Jurkat, Clone E6-1 (cell line): ENCODE data around the gene KRTAP5-2.

Experiments used
- DNase-seq: peaks from one replicate; pipeline ENCODE4 v3.0.0-alpha.2; 2011; ENCODE audit warnings: low read depth, low spot score
- H3K4me3 ChIP-seq: 2 replicates; pipeline ENCODE4 v1.5.1; 2011; ENCODE audit warnings: mild to moderate bottlenecking, low read length, control low read depth, moderate library complexity

The KRTAP5-2 gene

GRCh38 chr11:1560649-1561251 is 37.3 kb downstream of the KRTAP5-2 start:
- no peak for DNase-seq
- no peak overlapping the region for H3K4me3 ChIP-seq

- DNase-seq, result no peak
These were observed 38.0 kb downstream of the KRTAP5-2 start for GRCh38 chr11:1560002-1560648.

DNA sequence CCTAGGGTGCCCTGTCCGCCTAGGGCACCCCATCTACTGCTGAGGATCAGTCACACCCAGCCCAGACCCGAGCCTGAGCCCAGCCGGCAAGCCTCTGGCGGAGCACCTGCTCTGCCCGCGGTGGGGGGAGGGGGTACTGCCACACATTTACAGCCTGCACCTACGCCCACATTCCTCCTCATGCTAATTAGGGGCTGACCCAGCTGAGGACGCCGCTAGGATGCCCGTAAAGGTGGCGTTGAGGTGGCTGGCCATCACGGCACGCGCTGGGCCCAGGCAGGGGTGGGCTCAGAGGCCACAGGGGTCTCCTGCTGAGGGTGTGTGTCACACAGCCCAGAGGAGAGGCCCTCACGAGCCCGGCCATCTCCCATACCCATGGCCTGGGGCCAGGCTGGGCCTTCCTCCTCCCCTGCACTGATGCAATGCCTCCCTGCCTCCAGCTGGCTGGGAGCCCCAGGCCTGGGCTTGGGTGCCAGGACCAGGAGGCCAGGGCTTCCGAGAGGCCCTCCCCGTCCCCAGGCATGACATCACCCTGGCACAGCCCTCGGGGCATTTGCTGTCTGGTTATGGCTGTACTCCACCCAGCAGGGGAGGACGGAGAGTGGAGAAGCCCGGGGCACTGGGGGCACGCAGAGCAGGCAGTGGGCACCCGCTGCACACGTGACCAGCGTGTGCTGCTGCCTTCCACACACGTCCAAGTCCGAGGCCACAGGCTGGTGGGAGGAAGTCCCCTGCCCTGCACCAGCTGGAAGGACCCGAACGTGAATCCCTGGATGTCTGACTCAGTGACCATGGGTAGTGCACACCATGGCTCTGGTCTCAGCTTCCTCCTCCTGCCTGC is 38.8 kb downstream of the KRTAP5-2 start:
- DNase-seq, result no peak
- no peak overlapping the region for H3K4me3 ChIP-seq

More at GRCh38 chr11:1560002-1560648, 38.0 kb downstream of the KRTAP5-2 start:
- no peak overlapping the region for H3K4me3 ChIP-seq

DNA sequence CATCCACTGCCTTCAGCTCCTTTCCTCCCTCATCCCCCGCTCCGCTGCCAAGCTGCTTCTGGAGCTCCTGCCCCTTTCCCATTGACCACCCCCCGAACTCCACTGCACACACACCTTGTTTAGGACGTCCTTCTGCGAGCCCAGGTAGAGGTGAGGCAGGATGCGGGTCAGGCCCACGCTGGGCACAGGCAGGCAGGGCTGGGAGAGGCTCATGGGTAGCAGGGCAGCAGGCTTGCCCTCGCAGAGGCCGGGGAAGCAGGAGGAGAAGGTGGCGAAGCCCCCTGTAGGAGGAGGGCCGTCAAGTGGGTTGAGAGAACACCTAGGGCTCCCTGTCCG is 39.4 kb downstream of the KRTAP5-2 start:
- no peak for DNase-seq
- H3K4me3 ChIP-seq, result no peak overlapping the region

DNA sequence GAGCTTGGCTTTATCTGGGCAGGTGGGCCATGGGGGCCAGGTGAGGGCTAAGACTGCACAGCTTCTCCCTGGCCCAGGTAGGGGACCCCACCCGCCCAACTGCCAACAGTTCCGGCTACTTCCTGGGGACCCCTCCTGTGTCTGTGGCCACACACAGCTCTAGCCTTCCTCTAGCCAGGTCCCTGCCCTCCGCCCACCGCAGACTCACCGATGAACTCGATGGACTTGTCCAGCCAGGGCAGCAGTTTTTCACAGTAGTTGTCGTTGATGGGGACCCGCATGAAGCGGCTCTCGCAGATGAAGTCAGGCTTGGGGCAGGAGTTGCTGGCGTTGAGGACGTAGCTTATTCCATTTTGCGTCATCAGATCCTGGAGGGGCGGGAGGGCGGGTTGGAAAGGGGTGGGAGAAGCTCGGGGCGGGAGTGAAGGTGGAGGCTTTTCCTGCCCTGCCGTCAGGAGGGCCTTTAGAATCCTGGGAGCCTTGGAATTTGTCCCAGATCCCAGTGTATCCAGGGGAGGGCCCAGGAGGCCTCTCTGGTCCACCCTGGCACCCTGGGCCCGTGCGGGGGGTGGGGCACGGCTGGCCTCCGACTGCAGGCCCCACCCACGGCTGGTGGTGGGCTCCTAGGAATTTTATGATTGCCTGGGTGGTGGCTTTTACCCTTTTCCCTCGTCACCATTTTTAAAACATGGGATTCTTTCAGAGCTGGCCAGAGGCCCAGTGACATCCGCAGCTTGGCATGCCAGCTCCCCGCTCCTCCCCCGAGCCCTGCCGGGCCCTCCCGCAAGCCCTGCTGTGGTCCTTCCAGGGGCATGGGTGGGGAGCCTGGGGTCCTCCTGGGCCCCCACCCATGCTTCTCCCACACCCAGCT is 40.0 kb downstream of the KRTAP5-2 start:
- DNase-seq, result no peak
- H3K4me3 ChIP-seq, result no peak overlapping the region

- H3K4me3 ChIP-seq, result no peak overlapping the region
- no peak for DNase-seq
These were observed 40.8 kb downstream of the KRTAP5-2 start for GRCh38 chr11:1557051-1557884.

DNA sequence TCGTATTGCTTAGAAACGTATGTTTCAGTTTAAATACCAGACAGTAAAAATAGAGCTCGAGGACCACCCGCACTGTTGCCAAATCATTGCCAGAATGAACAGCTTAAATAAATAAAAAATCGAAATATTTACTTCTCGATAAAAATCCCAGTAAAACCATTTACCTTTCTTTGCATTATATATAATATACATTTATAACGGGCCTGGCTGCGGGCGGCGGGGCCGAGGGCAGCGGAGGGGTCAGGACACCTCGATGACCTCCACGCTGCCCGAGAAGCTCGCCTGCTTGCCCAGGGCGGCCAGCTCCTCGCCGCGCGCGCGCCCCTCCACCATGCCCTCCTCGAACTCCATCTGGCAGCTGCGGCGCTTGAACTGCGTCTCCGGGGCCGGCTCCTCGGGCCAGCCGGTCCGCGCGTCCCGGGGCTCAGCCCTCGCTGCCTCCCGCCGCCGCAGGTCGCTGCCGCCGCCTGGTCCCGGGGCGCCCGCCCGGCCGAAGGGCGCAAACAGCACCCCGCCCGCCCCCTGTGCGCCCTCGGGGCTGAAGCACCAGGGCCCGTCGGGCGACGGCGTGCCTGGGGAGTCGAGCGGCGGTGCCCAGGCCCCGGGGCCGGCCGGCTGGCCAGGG is 41.7 kb downstream of the KRTAP5-2 start:
- H3K4me3 ChIP-seq, result no peak overlapping the region
- DNase-seq, result no peak

GRCh38 chr11:1555713-1556153 is 42.4 kb downstream of the KRTAP5-2 start:
- DNase-seq, result no peak
- no peak overlapping the region for H3K4me3 ChIP-seq

- no peak for DNase-seq
- no peak overlapping the region for H3K4me3 ChIP-seq
These were observed 42.9 kb downstream of the KRTAP5-2 start for GRCh38 chr11:1554981-1555712.

GRCh38 chr11:1553808-1554594 is 44.1 kb downstream of the KRTAP5-2 start:
- H3K4me3 ChIP-seq, result no peak overlapping the region
- DNase-seq, result no peak

GRCh38 chr11:1549338-1550330 is 48.5 kb downstream of the KRTAP5-2 start:
- H3K4me3 ChIP-seq, result no peak overlapping the region
- DNase-seq, result no peak

GRCh38 chr11:1548221-1549070 is 49.6 kb downstream of the KRTAP5-2 start:
- DNase-seq, result no peak
- no peak overlapping the region for H3K4me3 ChIP-seq

- H3K4me3 ChIP-seq, result no peak overlapping the region
These were observed 50.5 kb downstream of the KRTAP5-2 start for GRCh38 chr11:1547467-1548098.

More at GRCh38 chr11:1547467-1548098, 50.5 kb downstream of the KRTAP5-2 start:
- DNase-seq, result no peak
